ENCODE data around the gene GLT8D1. TPM values are rescaled to one million over a fixed set of nuclear protein-coding genes. Genes with fewer than 3 reads are reported as not detected.

GLT8D1 gene
- total and polyA plus RNA-seq, 9 of the 15 experiments (the other 6 are each of a cell fraction or from before 2014, with no cell fraction given), result 14.1 to 65.9 (median 33.7) TPM

DNA sequence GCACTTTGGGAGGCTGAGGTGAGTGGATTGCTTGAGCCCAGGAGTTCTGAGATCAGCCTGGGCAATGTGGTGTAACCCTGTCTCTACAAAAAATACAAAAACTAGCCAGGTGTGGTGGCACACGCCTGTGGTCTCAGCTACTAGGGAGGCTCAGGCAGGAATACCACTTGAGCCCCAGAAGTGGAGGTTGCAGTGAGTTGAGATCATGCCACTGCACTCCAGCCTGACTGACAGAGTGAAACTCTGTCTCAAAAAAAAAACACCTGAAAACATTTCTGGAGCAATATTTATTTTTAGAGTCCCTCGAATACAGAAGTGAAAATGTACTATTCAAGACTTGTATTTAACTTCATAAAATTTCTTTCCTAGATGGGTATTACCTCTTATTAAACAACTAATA lies 4.9 kb upstream of the GLT8D1 start (continued):
- TF ChIP-seq DPF2 (IDR thresholded peaks at IDR 0.05) (no peak), TAF1 (IDR thresholded peaks at IDR 0.05; ENCODE audit: control insufficient read depth, extremely low read depth, insufficient read depth, low read length, severe bottlenecking) (no peak), CHD4 (IDR thresholded peaks at IDR 0.05; ENCODE audit: insufficient read depth, insufficient replicate concordance, low read depth, low read length, poor library complexity, severe bottlenecking) (no peak), CBX8 (IDR thresholded peaks at IDR 0.05; ENCODE audit: borderline replicate concordance, extremely low read depth, low read depth, low read length, poor library complexity, severe bottlenecking) (no peak), TEAD4 (IDR thresholded peaks at IDR 0.05; ENCODE audit: low read length) (no peak), TEAD4 (CRISPR knock-in tag; IDR thresholded peaks at IDR 0.05; ENCODE audit: borderline replicate concordance) (no peak), MBD2 (IDR thresholded peaks at IDR 0.05; ENCODE audit: borderline replicate concordance, low read depth) (no peak), SMARCC2 (IDR thresholded peaks at IDR 0.05; ENCODE audit: low read depth) (no peak)
- TF ChIP-seq, protein P1, sequence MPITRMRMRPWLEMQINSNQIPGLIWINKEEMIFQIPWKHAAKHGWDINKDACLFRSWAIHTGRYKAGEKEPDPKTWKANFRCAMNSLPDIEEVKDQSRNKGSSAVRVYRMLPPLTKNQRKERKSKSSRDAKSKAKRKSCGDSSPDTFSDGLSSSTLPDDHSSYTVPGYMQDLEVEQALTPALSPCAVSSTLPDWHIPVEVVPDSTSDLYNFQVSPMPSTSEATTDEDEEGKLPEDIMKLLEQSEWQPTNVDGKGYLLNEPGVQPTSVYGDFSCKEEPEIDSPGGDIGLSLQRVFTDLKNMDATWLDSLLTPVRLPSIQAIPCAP (CRISPR knock-in tag; IDR thresholded peaks at IDR 0.05; ENCODE audit: borderline replicate concordance), result no peak
- TF ChIP-seq, protein P2, sequence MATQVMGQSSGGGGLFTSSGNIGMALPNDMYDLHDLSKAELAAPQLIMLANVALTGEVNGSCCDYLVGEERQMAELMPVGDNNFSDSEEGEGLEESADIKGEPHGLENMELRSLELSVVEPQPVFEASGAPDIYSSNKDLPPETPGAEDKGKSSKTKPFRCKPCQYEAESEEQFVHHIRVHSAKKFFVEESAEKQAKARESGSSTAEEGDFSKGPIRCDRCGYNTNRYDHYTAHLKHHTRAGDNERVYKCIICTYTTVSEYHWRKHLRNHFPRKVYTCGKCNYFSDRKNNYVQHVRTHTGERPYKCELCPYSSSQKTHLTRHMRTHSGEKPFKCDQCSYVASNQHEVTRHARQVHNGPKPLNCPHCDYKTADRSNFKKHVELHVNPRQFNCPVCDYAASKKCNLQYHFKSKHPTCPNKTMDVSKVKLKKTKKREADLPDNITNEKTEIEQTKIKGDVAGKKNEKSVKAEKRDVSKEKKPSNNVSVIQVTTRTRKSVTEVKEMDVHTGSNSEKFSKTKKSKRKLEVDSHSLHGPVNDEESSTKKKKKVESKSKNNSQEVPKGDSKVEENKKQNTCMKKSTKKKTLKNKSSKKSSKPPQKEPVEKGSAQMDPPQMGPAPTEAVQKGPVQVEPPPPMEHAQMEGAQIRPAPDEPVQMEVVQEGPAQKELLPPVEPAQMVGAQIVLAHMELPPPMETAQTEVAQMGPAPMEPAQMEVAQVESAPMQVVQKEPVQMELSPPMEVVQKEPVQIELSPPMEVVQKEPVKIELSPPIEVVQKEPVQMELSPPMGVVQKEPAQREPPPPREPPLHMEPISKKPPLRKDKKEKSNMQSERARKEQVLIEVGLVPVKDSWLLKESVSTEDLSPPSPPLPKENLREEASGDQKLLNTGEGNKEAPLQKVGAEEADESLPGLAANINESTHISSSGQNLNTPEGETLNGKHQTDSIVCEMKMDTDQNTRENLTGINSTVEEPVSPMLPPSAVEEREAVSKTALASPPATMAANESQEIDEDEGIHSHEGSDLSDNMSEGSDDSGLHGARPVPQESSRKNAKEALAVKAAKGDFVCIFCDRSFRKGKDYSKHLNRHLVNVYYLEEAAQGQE (IDR thresholded peaks at IDR 0.05; ENCODE audit: borderline replicate concordance), result no peak
- TF ChIP-seq, protein P2 (CRISPR knock-in tag; IDR thresholded peaks at IDR 0.05; ENCODE audit: low read depth), result no peak
